ENCODE results near the gene EPC2.

EPC2 gene

DNA sequence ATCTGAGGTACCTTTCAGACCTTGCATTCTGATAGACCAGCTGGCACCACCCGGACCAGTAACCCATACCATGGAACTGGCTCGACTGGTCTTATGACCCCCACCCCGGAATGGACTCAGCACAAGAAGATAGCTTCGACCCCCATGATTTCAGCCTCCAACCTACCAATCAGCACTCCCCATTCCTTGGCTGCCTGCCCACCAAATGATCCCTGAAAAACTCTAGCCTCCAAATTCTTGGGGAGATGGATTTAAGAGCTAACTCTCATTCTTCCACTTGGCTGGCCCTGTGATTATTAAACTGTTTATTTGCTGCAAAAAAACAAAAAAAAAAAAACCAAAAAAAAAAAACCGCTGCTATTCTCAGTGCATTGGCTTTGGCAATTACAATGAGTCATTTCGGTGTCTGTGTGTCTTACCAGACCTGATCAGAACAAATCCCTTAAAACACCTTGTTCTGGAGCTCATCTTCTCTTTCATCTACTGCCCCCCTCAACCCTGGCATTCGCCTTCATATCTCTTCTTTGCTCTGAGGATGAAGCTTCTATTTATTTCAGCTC is 170.4 kb downstream of the EPC2 start:
- no peak for DNase-seq

DNA sequence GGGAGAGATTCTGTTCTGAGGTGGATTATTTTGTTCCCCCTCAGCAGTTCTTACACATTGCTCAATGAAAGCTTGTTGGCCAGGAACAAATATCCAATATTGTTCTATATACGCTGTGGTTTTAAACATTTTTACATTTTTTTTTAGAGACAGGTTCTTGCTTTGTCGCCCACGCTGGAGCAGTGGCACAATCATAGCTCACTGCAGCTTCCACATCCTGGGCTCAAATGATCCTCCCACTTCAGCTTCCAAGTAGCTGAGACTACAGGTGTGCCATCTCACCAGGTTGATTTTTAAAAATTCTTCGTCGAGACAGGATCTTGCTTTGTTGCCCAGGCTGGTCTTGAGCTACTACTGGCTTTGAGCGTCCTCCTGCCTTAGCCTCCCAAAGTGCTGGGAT is 171.6 kb downstream of the EPC2 start:
- no peak for DNase-seq

DNA sequence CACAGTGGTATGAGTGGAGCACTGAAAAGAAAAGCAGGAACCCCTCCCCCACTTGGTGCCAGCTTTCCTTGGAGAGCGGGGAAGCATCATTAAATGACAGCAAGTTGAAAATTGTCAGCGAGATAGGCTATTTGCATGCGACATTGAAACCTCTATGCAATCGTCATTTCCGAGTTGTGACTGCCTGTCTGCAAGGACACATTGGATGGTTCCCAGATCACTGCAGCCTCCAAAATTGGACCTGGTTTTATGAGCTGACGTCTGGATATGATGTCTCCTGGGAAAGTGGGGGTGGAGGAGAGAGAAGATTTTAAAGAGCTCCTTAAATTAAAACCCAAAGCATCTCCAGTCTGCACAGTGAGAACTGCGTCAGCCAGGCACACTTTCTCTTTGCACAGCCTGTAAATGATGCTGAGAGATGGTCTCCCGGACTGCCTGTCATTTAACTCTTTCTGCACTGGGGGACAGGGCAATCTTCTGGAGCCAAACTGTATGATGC is 172.7 kb downstream of the EPC2 start:
- DNase-seq, result no peak

DNA sequence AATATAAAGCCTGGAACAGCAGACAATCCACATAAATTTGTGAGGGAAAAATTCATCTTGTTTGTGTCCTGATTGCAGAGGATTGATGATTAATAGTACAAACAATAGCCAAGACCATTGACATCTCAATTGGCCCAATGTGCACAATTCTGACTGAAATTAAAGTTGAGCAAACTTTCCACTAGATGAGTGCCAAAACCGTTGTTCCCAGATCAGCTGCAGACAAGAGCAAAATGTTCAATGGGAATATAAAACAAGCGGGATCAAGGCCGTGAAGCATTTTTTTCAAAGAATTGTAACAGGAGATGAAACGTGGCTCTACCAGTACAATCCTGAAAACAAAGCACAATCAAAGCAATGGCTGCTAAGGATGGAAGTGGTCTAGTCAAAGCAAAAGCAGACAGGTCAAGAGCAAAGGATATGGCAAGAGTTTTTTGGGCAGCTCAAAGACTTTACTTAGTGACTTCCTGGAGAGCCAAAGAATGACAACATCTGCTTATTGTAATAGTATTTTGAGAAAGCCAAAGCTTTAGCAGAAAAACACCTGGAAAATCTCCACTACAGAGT is 174.6 kb downstream of the EPC2 start:
- no peak for DNase-seq

DNA sequence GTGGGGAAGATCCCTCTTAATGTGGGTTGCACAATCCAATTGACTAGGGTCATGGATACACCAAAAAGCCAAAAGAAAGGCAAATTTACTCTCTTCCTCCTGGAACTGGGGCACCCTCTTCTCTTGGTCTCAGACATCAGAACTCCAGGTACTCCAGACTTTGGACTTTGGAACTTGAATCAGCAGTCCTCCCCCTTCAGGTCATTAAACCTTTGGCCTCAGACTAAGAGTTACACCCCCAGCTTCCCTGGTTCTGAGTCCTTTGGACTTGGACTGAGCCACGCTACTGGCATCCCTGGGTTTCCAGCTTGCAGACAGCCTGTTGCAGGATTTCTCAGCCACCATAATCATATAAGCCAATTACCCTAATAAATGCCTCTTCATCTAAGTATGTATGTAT is 179.6 kb downstream of the EPC2 start:
- DNase-seq, result no peak

DNA sequence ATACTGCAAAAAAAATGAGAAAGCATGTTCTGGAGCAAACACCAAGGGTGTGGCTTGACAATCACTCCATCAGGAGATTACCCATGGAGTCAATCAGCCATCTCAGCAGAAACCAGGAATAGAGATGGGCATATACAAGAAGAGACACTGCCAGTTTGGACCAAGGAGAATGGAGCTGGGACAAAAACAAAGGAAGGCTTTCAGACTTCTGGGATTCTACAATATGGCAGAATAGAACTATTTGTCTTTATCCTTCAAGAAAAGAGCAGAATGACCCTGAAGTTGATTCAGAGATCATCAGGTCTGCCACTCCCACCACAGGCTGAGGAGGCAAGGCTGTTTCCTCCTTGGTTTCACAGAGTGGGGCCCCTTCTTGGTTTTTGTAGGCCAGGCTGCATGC is 182.2 kb downstream of the EPC2 start:
- DNase-seq, result no peak

DNA sequence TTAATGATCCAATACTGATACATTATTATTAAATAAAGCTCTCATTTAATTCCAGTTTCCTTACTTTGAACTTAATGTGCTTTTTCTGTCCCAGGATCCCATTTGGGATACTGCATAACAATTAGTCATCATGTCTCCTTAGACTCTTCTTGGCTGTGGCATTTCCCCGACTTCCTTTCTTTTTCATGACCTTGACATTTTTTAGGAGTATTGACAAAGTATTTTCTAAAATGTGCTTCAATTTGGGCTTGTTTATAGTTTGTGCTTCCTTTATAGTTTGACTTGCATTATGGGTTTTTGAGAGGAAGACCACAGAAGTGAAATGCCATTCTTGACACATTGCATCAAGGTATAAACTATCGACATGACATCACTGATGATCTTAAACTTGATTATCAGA is 184.4 kb downstream of the EPC2 start:
- DNase-seq, result no peak

DNA sequence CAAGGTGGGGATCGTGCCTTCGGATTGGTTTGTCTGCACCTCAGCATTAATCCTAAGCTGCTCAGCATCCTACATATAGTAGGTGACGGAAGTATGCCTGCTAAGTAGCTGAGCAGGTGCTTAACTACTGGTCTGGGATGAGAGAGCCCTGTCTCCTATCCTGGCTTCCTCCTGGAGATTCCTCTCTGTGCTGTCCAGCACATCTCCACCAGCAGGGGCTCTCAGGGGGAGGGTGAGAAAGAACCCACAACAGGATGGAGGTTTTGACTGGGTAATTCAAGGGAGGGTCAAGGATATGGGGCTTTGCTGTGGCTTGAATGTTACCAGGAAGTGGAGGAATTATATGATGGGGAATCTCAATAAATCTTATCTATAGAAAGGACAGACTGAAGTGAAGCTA is 185.1 kb downstream of the EPC2 start:
- no peak for DNase-seq

DNA sequence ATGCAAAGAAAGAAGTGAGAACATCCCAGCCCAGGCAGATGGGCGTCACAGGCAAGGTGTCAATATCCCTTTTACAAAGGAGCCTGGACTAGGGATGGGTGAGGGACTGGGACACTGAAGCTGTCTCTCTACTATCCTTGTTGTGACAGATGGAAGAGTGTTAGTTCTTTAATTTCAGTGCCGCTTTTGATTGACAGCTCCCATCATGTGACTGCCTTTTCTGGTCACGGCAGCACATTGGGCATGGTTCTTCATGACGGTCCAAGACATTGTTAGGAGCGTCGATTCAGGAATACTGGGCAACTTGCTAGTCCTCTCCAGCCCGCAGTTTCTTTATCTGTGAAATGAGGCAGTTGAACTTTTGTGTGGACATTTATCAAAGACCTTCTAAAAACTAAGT is 188.1 kb downstream of the EPC2 start:
- DNase-seq, result no peak
